ENCODE data around the gene TMEM31.
"Not testable (repeated sequence)": the region's sequence is repeated elsewhere in the genome, so short reads cannot be mapped to it uniquely, and the experiment has no call there.

The TMEM31 gene

GRCh38 chrX:103722505-103722904, 11.8 kb downstream of the TMEM31 start:
- DNase-seq (ENCODE audit: low read depth in 2 of 3, low spot score in 2 of 3): no peak

- no peak for DNase-seq (ENCODE audit: low read depth in 2 of 3, low spot score in 2 of 3)
Measured at GRCh38 chrX:103726477-103726876, 15.8 kb downstream of the TMEM31 start.

GRCh38 chrX:103727115-103727514, 16.4 kb downstream of the TMEM31 start:
- DNase-seq (ENCODE audit: low read depth in 2 of 3, low spot score in 2 of 3): no peak

GRCh38 chrX:103729015-103729414, 18.3 kb downstream of the TMEM31 start:
- no peak for DNase-seq (ENCODE audit: low read depth in 2 of 3, low spot score in 2 of 3)

GRCh38 chrX:103730147-103730795, 19.6 kb downstream of the TMEM31 start:
- DNase-seq (ENCODE audit: low read depth in 2 of 3, low spot score in 2 of 3): no peak

- no peak for DNase-seq (ENCODE audit: low read depth in 2 of 3, low spot score in 2 of 3)
Measured at GRCh38 chrX:103730796-103731493, 20.2 kb downstream of the TMEM31 start.

GRCh38 chrX:103733017-103733416, 22.3 kb downstream of the TMEM31 start:
- DNase-seq (ENCODE audit: low read depth in 2 of 3, low spot score in 2 of 3): no peak

GRCh38 chrX:103734125-103734760, 23.5 kb downstream of the TMEM31 start:
- no peak for DNase-seq (ENCODE audit: low read depth in 2 of 3, low spot score in 2 of 3)

GRCh38 chrX:103737696-103738095, 27.0 kb downstream of the TMEM31 start:
- no peak for DNase-seq (ENCODE audit: low read depth in 2 of 3, low spot score in 2 of 3)

GRCh38 chrX:103739421-103739820, 28.7 kb downstream of the TMEM31 start:
- DNase-seq (ENCODE audit: low read depth in 2 of 3, low spot score in 2 of 3): no peak

- no peak for DNase-seq (ENCODE audit: low read depth in 2 of 3, low spot score in 2 of 3)
Measured at GRCh38 chrX:103741879-103742278, 31.2 kb downstream of the TMEM31 start.

- no peak for DNase-seq (ENCODE audit: low read depth in 2 of 3, low spot score in 2 of 3)
Measured at GRCh38 chrX:103742339-103742738, 31.6 kb downstream of the TMEM31 start.

GRCh38 chrX:103747163-103747562, 36.5 kb downstream of the TMEM31 start:
- no peak for DNase-seq (ENCODE audit: low read depth in 2 of 3, low spot score in 2 of 3)

- DNase-seq (ENCODE audit: low read depth in 2 of 3, low spot score in 2 of 3): no peak
Measured at GRCh38 chrX:103754401-103754800, 43.7 kb downstream of the TMEM31 start.

- no peak for DNase-seq (ENCODE audit: low read depth in 2 of 3, low spot score in 2 of 3)
Measured at GRCh38 chrX:103756736-103757135, 46.0 kb downstream of the TMEM31 start.

- DNase-seq (ENCODE audit: low read depth in 2 of 3, low spot score in 2 of 3): no peak
Measured at GRCh38 chrX:103758555-103758954, 47.8 kb downstream of the TMEM31 start.

- not testable (repeated sequence) for DNase-seq (ENCODE audit: low read depth in 2 of 3, low spot score in 2 of 3)
Measured at GRCh38 chrX:103763541-103763940, 52.8 kb downstream of the TMEM31 start.

All from activated CD8-positive, alpha-beta memory T cell treated with anti-CD3 and anti-CD28 coated beads for 48 hours (primary cell).